WTC11 (cell line): ENCODE data around the gene U2SURP. TPM values are rescaled to one million over a fixed set of nuclear protein-coding genes. Genes with fewer than 3 reads are reported as not detected.

Experiments
- ATAC-seq: fragments of 200-7000 bp; cut with Tn5 transposase; 2 replicates; pipeline ENCODE4 v1.10.0; 2021; ENCODE audit warnings: mild to moderate bottlenecking, moderate library complexity
- CTCF ChIA-PET: fragments of 300-600 bp; sonication (Branson Sonifier 250); formaldehyde crosslinking; loops from one replicate; lab custom pipeline; 2021; ENCODE audit warnings: antibody characterized with exemption; lab: Charles Lee
- POLR2A ChIA-PET: fragments of 350-600 bp; sonication (Branson Sonifier 250); formaldehyde crosslinking; loops from one replicate; lab custom pipeline; 2021; ENCODE audit warnings: antibody characterized with exemption; lab: Charles Lee
- DNase-seq: peaks from one replicate; pipeline ENCODE4 v3.0.0; 2021; ENCODE audit warnings: low spot score
- H3K27ac Mint-ChIP-seq: 2 replicates; pipeline ENCODE4 v1.8.0; 2021; ENCODE audit warnings: mixed read lengths
- H3K27me3 Mint-ChIP-seq: 2 replicates; pipeline ENCODE4 v1.8.0; 2021; ENCODE audit warnings: low read depth, mild to moderate bottlenecking, moderate library complexity, mixed read lengths
- H3K36me3 Mint-ChIP-seq: 2 replicates; pipeline ENCODE4 v1.8.0; 2021; ENCODE audit warnings: mixed read lengths
- H3K4me1 Mint-ChIP-seq: 2 replicates; pipeline ENCODE4 v1.8.0; 2022; ENCODE audit warnings: mixed read lengths
- H3K4me3 Mint-ChIP-seq: 2 replicates; pipeline ENCODE4 v1.8.0; 2021; ENCODE audit warnings: mild to moderate bottlenecking, moderate library complexity, mixed read lengths
- H3K9me3 Mint-ChIP-seq: 2 replicates; pipeline ENCODE4 v1.8.0; 2021; ENCODE audit warnings: mixed read lengths
- ATF1 ChIP-seq: sonication (generic); formaldehyde crosslinking; IDR thresholded peaks from 2 replicates; pipeline ENCODE4 v1.8.1; 2023; ENCODE audit warnings: mild to moderate bottlenecking, moderate library complexity, missing genetic modification reagents
- CREB1 ChIP-seq: sonication (generic); formaldehyde crosslinking; IDR thresholded peaks from 2 replicates; pipeline ENCODE4 v1.8.0; 2023; ENCODE audit warnings: mild to moderate bottlenecking, missing genetic modification reagents
- CREM ChIP-seq: sonication (generic); formaldehyde crosslinking; IDR thresholded peaks from 2 replicates; pipeline ENCODE4 v1.8.1; 2022; ENCODE audit warnings: mild to moderate bottlenecking, missing genetic modification reagents, moderate library complexity
- FOXJ3 ChIP-seq: sonication (generic); formaldehyde crosslinking; IDR thresholded peaks from 2 replicates; pipeline ENCODE4 v1.9.0; 2021; ENCODE audit warnings: missing genetic modification reagents, mild to moderate bottlenecking, borderline replicate concordance
- FOXP1 ChIP-seq: sonication (generic); formaldehyde crosslinking; IDR thresholded peaks from 2 replicates; pipeline ENCODE4 v1.8.0; 2022; ENCODE audit warnings: missing genetic modification reagents, mild to moderate bottlenecking, moderate library complexity, borderline replicate concordance
- GTF2I ChIP-seq: fragments of 250-450 bp; sonication (Bioruptor Pico); conservative IDR thresholded peaks from 2 replicates; pipeline ENCODE4 v1.4.0; 2021; ENCODE audit warnings: mild to moderate bottlenecking
- JAZF1 ChIP-seq: fragments of 250-450 bp; sonication (Bioruptor Pico); IDR thresholded peaks from 2 replicates; pipeline ENCODE4 v1.9.0; 2021; ENCODE audit warnings: moderate library complexity, mild to moderate bottlenecking, inconsistent platforms
- KAT7 ChIP-seq: sonication (generic); formaldehyde crosslinking; IDR thresholded peaks from 2 replicates; pipeline ENCODE4 v1.8.1; 2023; ENCODE audit warnings: missing genetic modification reagents, mild to moderate bottlenecking, borderline replicate concordance
- NR1H2 ChIP-seq: sonication (generic); formaldehyde crosslinking; IDR thresholded peaks from 2 replicates; pipeline ENCODE4 v1.9.0; 2021; ENCODE audit warnings: mild to moderate bottlenecking, moderate library complexity, missing genetic modification reagents
- SMAD3 ChIP-seq: sonication (generic); formaldehyde crosslinking; IDR thresholded peaks from 2 replicates; pipeline ENCODE4 v1.8.0; 2022; ENCODE audit warnings: missing genetic modification reagents, mild to moderate bottlenecking, borderline replicate concordance
- SOX15 ChIP-seq: fragments of 250-450 bp; sonication (Bioruptor Pico); IDR thresholded peaks from 2 replicates; pipeline ENCODE4 v1.9.0; 2021; ENCODE audit warnings: mild to moderate bottlenecking
- TCF7 ChIP-seq: sonication (generic); formaldehyde crosslinking; IDR thresholded peaks from 2 replicates; pipeline ENCODE4 v1.8.0; 2022; ENCODE audit warnings: mild to moderate bottlenecking, low read depth, missing genetic modification reagents, moderate library complexity
- ZNF416 ChIP-seq: fragments of 250-450 bp; sonication (Bioruptor Pico); IDR thresholded peaks from 2 replicates; pipeline ENCODE4 v1.9.0; 2021; ENCODE audit warnings: mild to moderate bottlenecking, inconsistent platforms
- total RNA-seq: library from RNA; stranded (reverse); gene quantifications from 3 replicates; pipeline ENCODE4 v1.2.3, GENCODE V29; 2021
- TF ChIP-seq, protein P1 (sequence below): fragments of 250-450 bp; sonication (Bioruptor Pico); IDR thresholded peaks from 2 replicates; pipeline ENCODE4 v1.8.0; 2021; ENCODE audit warnings: mild to moderate bottlenecking
- TF ChIP-seq, protein P2 (sequence below): sonication (generic); formaldehyde crosslinking; IDR thresholded peaks from 2 replicates; pipeline ENCODE4 v1.8.1; 2022; ENCODE audit warnings: mild to moderate bottlenecking, missing genetic modification reagents, moderate library complexity, borderline replicate concordance
- TF ChIP-seq, protein P3 (sequence below): fragments of 200-600 bp; IDR thresholded peaks from 2 replicates; pipeline ENCODE4 v1.8.0; 2022; ENCODE audit warnings: antibody characterized with exemption
- TF ChIP-seq, protein P4 (sequence below): sonication (generic); formaldehyde crosslinking; IDR thresholded peaks from 2 replicates; pipeline ENCODE4 v1.8.1; 2023; ENCODE audit warnings: mild to moderate bottlenecking, missing genetic modification reagents, borderline replicate concordance
- TF ChIP-seq, protein P5 (sequence below): sonication (generic); formaldehyde crosslinking; IDR thresholded peaks from 2 replicates; pipeline ENCODE4 v1.8.1; 2023; ENCODE audit warnings: mild to moderate bottlenecking, missing genetic modification reagents, moderate library complexity
- TF ChIP-seq, protein P6 (sequence below): sonication (generic); formaldehyde crosslinking; IDR thresholded peaks from 2 replicates; pipeline ENCODE4 v1.8.0; 2023; ENCODE audit warnings: mild to moderate bottlenecking, missing genetic modification reagents

The U2SURP gene
- total RNA-seq, 1 experiment from 2014 or later: 133 TPM

DNA sequence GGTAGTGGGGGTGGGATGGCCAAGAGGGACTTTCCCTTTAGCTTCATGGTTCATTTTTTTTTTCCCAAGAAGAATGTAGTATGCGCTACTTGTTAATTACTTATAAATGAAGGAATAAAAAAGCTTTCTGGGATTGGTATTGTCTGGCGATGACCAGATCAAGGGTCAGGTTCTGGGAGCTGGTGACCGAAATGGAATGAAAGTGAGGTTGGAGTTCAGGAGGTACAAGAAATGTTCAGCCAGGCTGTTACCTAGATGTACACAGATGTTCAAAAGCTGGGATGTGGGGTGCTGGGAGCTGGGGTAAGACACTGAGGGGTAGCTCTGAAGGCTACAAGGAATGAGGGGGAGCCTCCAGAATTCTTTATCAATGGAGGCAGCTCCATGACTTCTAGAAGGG, 17.1 kb upstream of the U2SURP start:
- ChIA-PET POLR2A (no interaction called here), CTCF (interaction anchor here (2.2 to 2.7 kb wide), 2 partner anchors 127 to 155 kb away, joined by 6 to 11 read pairs; no protein-coding TSS in a partner anchor)
- ATAC-seq: no peak
- no peak for DNase-seq
- H3K9me3 Mint-ChIP-seq: no peaks in the 10 kb centered on the region
- peaks cover 23% of the 10 kb centered on the region for H3K4me1 Mint-ChIP-seq
- H3K4me3 Mint-ChIP-seq: no peak overlapping the region
- no peaks in the 10 kb centered on the region for H3K27me3 Mint-ChIP-seq
- TF ChIP-seq ATF1 (CRISPR knock-in tag) (no peak), TCF7 (CRISPR knock-in tag) (no peak), JAZF1 (CRISPR knock-in tag) (no peak), NR1H2 (CRISPR knock-in tag) (no peak), SMAD3 (CRISPR knock-in tag) (no peak)
- TF ChIP-seq, protein P1, sequence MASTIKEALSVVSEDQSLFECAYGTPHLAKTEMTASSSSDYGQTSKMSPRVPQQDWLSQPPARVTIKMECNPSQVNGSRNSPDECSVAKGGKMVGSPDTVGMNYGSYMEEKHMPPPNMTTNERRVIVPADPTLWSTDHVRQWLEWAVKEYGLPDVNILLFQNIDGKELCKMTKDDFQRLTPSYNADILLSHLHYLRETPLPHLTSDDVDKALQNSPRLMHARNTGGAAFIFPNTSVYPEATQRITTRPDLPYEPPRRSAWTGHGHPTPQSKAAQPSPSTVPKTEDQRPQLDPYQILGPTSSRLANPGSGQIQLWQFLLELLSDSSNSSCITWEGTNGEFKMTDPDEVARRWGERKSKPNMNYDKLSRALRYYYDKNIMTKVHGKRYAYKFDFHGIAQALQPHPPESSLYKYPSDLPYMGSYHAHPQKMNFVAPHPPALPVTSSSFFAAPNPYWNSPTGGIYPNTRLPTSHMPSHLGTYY (CRISPR knock-in tag): no peak
- TF ChIP-seq, protein P2, sequence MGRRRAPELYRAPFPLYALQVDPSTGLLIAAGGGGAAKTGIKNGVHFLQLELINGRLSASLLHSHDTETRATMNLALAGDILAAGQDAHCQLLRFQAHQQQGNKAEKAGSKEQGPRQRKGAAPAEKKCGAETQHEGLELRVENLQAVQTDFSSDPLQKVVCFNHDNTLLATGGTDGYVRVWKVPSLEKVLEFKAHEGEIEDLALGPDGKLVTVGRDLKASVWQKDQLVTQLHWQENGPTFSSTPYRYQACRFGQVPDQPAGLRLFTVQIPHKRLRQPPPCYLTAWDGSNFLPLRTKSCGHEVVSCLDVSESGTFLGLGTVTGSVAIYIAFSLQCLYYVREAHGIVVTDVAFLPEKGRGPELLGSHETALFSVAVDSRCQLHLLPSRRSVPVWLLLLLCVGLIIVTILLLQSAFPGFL (CRISPR knock-in tag): no peak
- H3K36me3 Mint-ChIP-seq: no peaks in the 10 kb centered on the region
- no peak overlapping the region for H3K27ac Mint-ChIP-seq

DNA sequence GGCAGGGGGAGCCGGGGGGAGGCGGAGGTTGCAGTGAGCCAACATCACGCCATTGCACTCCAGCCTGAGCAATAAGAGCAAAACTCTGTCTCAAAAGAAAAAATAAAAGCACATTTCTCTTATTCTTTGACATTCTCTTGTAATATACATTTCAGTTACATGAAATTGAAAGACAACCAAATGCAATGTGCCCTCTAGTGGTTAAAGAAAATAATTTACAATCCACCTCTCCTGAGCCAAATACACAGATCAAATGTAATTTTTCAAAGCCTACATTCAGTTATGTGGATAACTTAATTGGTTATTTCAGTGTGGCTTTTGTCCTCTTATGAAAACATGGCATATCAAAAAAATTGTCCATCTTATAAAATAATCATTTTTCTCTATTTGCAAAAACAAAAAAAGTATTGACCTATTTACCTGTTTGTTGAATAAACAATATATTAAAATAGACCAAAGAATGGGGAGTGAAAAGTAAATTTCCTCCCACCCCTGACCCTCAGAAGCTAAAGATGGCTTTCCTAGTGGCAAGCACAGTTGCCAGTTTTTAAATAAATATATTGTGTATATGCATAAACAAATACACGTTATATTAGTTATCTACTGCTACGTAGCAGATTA, 14.2 kb upstream of the U2SURP start:
- H3K27ac Mint-ChIP-seq: no peak overlapping the region
- CTCF ChIA-PET: interaction anchor here (0.6 to 2.2 kb wide), 11 partner anchors 8 to 158 kb away, joined by 3 to 15 read pairs (median 4); partner anchors contain the start of gene U2SURP
- H3K27me3 Mint-ChIP-seq: no peaks in the 10 kb centered on the region
- no peaks in the 10 kb centered on the region for H3K36me3 Mint-ChIP-seq
- POLR2A ChIA-PET: no interaction called here
- no peak for DNase-seq
- no peaks in the 10 kb centered on the region for H3K9me3 Mint-ChIP-seq
- peaks cover 11% of the 10 kb centered on the region for H3K4me1 Mint-ChIP-seq
- H3K4me3 Mint-ChIP-seq: no peak overlapping the region
- TF ChIP-seq, protein P3, sequence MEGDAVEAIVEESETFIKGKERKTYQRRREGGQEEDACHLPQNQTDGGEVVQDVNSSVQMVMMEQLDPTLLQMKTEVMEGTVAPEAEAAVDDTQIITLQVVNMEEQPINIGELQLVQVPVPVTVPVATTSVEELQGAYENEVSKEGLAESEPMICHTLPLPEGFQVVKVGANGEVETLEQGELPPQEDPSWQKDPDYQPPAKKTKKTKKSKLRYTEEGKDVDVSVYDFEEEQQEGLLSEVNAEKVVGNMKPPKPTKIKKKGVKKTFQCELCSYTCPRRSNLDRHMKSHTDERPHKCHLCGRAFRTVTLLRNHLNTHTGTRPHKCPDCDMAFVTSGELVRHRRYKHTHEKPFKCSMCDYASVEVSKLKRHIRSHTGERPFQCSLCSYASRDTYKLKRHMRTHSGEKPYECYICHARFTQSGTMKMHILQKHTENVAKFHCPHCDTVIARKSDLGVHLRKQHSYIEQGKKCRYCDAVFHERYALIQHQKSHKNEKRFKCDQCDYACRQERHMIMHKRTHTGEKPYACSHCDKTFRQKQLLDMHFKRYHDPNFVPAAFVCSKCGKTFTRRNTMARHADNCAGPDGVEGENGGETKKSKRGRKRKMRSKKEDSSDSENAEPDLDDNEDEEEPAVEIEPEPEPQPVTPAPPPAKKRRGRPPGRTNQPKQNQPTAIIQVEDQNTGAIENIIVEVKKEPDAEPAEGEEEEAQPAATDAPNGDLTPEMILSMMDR: peak; percentile 67
- no peak for TF ChIP-seq FOXP1 (CRISPR knock-in tag)
- ATAC-seq: no peak

DNA sequence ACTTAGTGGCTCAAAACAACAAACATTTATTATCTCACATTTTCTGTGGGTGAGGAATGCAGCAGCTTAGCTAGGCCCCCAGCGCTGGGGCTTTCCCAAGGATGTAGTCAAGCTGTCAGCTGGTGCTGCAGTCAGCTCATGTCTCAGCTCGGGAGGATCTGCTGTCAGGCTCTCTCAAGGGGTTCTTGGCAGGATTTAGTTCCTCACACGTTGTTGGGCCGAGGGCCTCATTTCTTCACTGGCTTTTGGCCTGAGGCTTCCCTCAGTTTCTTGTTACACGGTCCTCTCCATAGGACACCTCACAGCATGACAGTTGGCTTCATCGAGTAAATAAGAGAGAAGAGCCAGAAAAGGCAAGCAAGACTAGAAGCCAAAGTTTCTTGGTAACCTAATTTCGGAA, 13.7 kb upstream of the U2SURP start:
- POLR2A ChIA-PET: no interaction called here
- DNase-seq (no peak), ATAC-seq (peak; percentile 60)
- H3K27ac Mint-ChIP-seq: no peak overlapping the region
- no peak overlapping the region for H3K4me3 Mint-ChIP-seq
- H3K36me3 Mint-ChIP-seq: no peaks in the 10 kb centered on the region
- H3K4me1 Mint-ChIP-seq: peaks cover 6% of the 10 kb centered on the region
- H3K27me3 Mint-ChIP-seq: no peaks in the 10 kb centered on the region
- H3K9me3 Mint-ChIP-seq: no peaks in the 10 kb centered on the region
- CTCF ChIA-PET: interaction anchor here (0.7 to 2.2 kb wide), 4 partner anchors 12 to 159 kb away, joined by 4 to 15 read pairs (median 6); partner anchors contain the start of gene U2SURP
- no peak for TF ChIP-seq KAT7 (CRISPR knock-in tag)
- TF ChIP-seq TCF7 (CRISPR knock-in tag): no peak
- TF ChIP-seq, protein P4, sequence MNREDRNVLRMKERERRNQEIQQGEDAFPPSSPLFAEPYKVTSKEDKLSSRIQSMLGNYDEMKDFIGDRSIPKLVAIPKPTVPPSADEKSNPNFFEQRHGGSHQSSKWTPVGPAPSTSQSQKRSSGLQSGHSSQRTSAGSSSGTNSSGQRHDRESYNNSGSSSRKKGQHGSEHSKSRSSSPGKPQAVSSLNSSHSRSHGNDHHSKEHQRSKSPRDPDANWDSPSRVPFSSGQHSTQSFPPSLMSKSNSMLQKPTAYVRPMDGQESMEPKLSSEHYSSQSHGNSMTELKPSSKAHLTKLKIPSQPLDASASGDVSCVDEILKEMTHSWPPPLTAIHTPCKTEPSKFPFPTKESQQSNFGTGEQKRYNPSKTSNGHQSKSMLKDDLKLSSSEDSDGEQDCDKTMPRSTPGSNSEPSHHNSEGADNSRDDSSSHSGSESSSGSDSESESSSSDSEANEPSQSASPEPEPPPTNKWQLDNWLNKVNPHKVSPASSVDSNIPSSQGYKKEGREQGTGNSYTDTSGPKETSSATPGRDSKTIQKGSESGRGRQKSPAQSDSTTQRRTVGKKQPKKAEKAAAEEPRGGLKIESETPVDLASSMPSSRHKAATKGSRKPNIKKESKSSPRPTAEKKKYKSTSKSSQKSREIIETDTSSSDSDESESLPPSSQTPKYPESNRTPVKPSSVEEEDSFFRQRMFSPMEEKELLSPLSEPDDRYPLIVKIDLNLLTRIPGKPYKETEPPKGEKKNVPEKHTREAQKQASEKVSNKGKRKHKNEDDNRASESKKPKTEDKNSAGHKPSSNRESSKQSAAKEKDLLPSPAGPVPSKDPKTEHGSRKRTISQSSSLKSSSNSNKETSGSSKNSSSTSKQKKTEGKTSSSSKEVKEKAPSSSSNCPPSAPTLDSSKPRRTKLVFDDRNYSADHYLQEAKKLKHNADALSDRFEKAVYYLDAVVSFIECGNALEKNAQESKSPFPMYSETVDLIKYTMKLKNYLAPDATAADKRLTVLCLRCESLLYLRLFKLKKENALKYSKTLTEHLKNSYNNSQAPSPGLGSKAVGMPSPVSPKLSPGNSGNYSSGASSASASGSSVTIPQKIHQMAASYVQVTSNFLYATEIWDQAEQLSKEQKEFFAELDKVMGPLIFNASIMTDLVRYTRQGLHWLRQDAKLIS (CRISPR knock-in tag): no peak
- TF ChIP-seq, protein P5, sequence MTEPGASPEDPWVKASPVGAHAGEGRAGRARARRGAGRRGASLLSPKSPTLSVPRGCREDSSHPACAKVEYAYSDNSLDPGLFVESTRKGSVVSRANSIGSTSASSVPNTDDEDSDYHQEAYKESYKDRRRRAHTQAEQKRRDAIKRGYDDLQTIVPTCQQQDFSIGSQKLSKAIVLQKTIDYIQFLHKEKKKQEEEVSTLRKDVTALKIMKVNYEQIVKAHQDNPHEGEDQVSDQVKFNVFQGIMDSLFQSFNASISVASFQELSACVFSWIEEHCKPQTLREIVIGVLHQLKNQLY (CRISPR knock-in tag): no peak
- TF ChIP-seq SOX15 (CRISPR knock-in tag): no peak
- no peak for TF ChIP-seq GTF2I (CRISPR knock-in tag)
- TF ChIP-seq CREB1 (CRISPR knock-in tag): no peak
- TF ChIP-seq CREM: no peak
- TF ChIP-seq, protein P6, sequence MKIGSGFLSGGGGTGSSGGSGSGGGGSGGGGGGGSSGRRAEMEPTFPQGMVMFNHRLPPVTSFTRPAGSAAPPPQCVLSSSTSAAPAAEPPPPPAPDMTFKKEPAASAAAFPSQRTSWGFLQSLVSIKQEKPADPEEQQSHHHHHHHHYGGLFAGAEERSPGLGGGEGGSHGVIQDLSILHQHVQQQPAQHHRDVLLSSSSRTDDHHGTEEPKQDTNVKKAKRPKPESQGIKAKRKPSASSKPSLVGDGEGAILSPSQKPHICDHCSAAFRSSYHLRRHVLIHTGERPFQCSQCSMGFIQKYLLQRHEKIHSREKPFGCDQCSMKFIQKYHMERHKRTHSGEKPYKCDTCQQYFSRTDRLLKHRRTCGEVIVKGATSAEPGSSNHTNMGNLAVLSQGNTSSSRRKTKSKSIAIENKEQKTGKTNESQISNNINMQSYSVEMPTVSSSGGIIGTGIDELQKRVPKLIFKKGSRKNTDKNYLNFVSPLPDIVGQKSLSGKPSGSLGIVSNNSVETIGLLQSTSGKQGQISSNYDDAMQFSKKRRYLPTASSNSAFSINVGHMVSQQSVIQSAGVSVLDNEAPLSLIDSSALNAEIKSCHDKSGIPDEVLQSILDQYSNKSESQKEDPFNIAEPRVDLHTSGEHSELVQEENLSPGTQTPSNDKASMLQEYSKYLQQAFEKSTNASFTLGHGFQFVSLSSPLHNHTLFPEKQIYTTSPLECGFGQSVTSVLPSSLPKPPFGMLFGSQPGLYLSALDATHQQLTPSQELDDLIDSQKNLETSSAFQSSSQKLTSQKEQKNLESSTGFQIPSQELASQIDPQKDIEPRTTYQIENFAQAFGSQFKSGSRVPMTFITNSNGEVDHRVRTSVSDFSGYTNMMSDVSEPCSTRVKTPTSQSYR (CRISPR knock-in tag): no peak
- no peak for TF ChIP-seq FOXJ3 (CRISPR knock-in tag)
- TF ChIP-seq ZNF416: no peak
